ENCODE data around the gene MEP1A. TPM values are rescaled to one million over a fixed set of nuclear protein-coding genes. Genes with fewer than 3 reads are reported as not detected.
A peak's percentile ranks its signal among the peaks of the same experiment; 100 is the strongest.
"Not testable (repeated sequence)": the region's sequence is repeated elsewhere in the genome, so short reads cannot be mapped to it uniquely, and the experiment has no call there.

MEP1A gene
- total RNA-seq, 4 donors from 2014 or later = 0.30 to 0.34 TPM; not detected in 2

DNA sequence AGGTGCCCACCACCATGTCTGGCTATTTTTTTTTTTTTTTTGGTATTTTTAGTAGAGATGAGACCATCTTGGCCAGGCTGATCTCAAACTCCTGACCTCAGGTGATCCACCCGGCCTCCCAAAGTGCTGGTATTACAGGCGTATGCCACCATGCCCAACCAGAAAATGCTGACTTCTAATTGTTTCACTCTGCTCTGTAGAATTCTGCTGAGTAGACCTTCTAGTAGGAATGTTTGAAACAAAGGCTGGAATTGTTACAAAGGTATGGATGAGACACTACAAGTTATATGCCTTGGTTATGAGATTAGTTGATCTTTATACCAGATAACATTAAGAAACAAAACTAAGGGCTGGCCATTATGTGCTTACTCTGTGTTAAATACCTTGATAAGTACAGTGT, 44.8 kb downstream of the MEP1A start:
- peaks cover 9% of the 10 kb centered on the region for H3K4me1 ChIP-seq
- no peak for TF ChIP-seq EP300 (IDR thresholded peaks at IDR 0.05)
- no peak for TF ChIP-seq POLR2A (IDR thresholded peaks at IDR 0.05)
- TF ChIP-seq CTCF (IDR thresholded peaks at IDR 0.05) = no peak
- no peak for TF ChIP-seq POLR2AphosphoS5 (IDR thresholded peaks at IDR 0.05)
- no peak for DNase-seq (ENCODE audit: low spot score in 2 of 2)
- no peaks in the 10 kb centered on the region for H3K36me3 ChIP-seq
- peaks cover 7% of the 10 kb centered on the region for H3K9me3 ChIP-seq
- H3K27me3 ChIP-seq = no peaks in the 10 kb centered on the region
- H3K27ac ChIP-seq = no peak overlapping the region
- WGBS = 97% methylated on average over 2 of the region's 2 CpGs
- no peak overlapping the region for H3K4me3 ChIP-seq

- H3K4me3 ChIP-seq; H3K27ac ChIP-seq; H3K36me3 ChIP-seq; H3K9me3 ChIP-seq; H3K4me1 ChIP-seq; H3K27me3 ChIP-seq; DNase-seq (ENCODE audit: low spot score in 2 of 2): not testable (repeated sequence)
- WGBS = 77% methylated on average over 6 of the region's 6 CpGs
Observed at GRCh38 chr6:46842252-46842846, 49.2 kb downstream of the MEP1A start.

- Histone ChIP-seq H3K27ac (no peak overlapping the region), H3K36me3 (no peaks in the 10 kb centered on the region), H3K4me3 (no peak overlapping the region), H3K27me3 (no peaks in the 10 kb centered on the region), H3K4me1 (peaks cover 9% of the 10 kb centered on the region), H3K9me3 (peaks cover 7% of the 10 kb centered on the region)
- TF ChIP-seq POLR2A (IDR thresholded peaks at IDR 0.05) (no peak), CTCF (IDR thresholded peaks at IDR 0.05) (no peak), POLR2AphosphoS5 (IDR thresholded peaks at IDR 0.05) (no peak), EP300 (IDR thresholded peaks at IDR 0.05) (no peak)
- no peak for DNase-seq (ENCODE audit: low spot score in 2 of 2)
- 68% methylated on average over 5 of the region's 5 CpGs for WGBS
Observed at GRCh38 chr6:46845126-46845525, 51.9 kb downstream of the MEP1A start.

DNA sequence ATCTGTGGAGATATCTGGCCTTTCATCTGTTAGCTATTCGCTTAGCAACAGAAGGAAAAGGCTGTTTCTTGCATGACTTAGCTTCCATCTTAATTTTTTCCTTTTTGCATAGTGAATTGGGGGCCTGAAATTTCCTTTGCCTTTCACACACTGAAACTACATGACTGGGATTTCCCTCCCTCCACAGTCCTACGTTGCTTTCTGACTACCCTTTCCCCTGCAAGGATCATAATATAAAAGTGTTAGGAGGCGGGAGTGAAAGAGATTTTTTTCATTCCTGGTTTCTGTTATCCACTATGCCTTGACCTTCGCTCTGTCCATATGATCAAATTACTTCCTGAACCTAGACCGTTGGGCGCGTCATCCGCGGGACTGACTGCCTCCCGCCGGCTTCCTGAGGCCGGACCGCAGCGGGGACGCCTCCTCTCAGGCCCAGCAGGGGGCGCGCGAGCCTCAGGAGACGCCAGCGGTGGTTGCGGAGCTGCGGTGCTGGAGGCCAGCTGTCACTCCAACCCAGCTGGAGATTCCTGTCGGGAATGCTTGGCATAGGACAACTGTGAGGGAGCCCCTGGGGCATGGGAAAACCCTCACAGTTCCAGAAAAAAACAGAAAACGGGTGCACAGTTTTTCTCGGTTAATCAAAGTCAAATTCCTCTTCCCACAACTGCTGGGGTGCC, 55.6 kb downstream of the MEP1A start:
- no peaks in the 10 kb centered on the region for H3K36me3 ChIP-seq
- H3K27me3 ChIP-seq = no peaks in the 10 kb centered on the region
- no peak overlapping the region for H3K4me3 ChIP-seq
- 8% methylated on average over 17 of the region's 25 CpGs for WGBS
- H3K4me1 ChIP-seq = peaks cover 9% of the 10 kb centered on the region
- DNase-seq (ENCODE audit: low spot score in 2 of 2) = peak; percentile 89 to 93
- H3K9me3 ChIP-seq = no peaks in the 10 kb centered on the region
- TF ChIP-seq EP300 (IDR thresholded peaks at IDR 0.05) (no peak), CTCF (IDR thresholded peaks at IDR 0.05) (peak; percentile 74 to 94)
- H3K27ac ChIP-seq = no peak overlapping the region

GRCh38 chr6:46849361-46849690, 56.1 kb downstream of the MEP1A start:
- Histone ChIP-seq H3K4me1 (peaks cover 9% of the 10 kb centered on the region), H3K27me3 (no peaks in the 10 kb centered on the region), H3K36me3 (no peaks in the 10 kb centered on the region), H3K27ac (no peak overlapping the region), H3K4me3 (no peak overlapping the region), H3K9me3 (no peaks in the 10 kb centered on the region)
- 36% methylated on average over 5 of the region's 5 CpGs for WGBS
- TF ChIP-seq POLR2AphosphoS5 (IDR thresholded peaks at IDR 0.05) (no peak), CTCF (IDR thresholded peaks at IDR 0.05) (no peak), POLR2A (IDR thresholded peaks at IDR 0.05) (no peak), EP300 (IDR thresholded peaks at IDR 0.05) (no peak)
- no peak for DNase-seq (ENCODE audit: low spot score in 2 of 2)

DNA sequence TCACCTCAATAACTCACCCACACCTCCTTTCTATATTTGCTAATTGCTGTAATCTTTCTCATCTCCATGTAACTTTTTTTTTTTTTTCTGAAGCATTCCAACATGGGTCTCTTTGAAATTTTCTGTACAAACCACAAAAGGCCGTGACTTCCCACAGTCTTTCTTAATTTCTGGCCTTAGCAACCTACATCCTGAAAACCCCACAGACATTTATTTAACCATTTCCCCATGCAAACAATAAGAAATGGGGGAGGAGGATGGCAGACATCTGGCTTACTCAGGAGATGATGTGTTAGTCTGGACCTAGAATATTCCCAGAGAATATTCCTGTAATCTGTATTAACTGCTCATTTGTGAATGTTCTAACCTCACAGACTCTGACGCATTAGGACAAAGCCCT, 57.6 kb downstream of the MEP1A start:
- Histone ChIP-seq H3K4me1 (peaks cover 9% of the 10 kb centered on the region), H3K27ac (no peak overlapping the region), H3K27me3 (no peaks in the 10 kb centered on the region), H3K4me3 (no peak overlapping the region), H3K36me3 (no peaks in the 10 kb centered on the region), H3K9me3 (no peaks in the 10 kb centered on the region)
- no peak for DNase-seq (ENCODE audit: low spot score in 2 of 2)
- WGBS = 80% methylated on average over 2 of the region's 2 CpGs
- TF ChIP-seq EP300 (IDR thresholded peaks at IDR 0.05) (no peak), CTCF (IDR thresholded peaks at IDR 0.05) (no peak), POLR2A (IDR thresholded peaks at IDR 0.05) (no peak), POLR2AphosphoS5 (IDR thresholded peaks at IDR 0.05) (no peak)

DNA sequence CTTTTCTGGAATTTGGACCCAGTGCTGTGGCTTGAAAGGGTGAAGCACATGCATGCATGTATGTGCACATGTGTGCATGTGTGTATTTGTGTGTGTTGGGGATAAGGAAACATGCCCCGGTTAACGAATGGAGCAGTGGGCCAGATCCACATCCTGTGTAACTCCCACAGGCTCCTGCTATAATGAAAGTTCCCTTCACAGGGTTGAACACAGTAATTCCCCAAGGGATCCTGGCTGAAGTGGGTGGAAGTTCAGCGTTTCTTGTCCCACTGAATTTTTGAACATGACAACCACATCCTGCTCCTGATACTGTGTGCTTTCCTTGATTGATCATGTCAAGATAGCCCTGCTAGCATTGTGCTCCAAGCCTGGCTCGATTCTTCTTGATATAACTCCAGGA, 58.4 kb downstream of the MEP1A start:
- H3K9me3 ChIP-seq; H3K27me3 ChIP-seq; H3K36me3 ChIP-seq; H3K4me3 ChIP-seq; H3K4me1 ChIP-seq; H3K27ac ChIP-seq; DNase-seq (ENCODE audit: low spot score in 2 of 2): not testable (repeated sequence)
- WGBS = 70% methylated on average over 4 of the region's 4 CpGs
